ENCODE data around the gene PSORS1C2. TPM values are rescaled to one million over a fixed set of nuclear protein-coding genes. Genes with fewer than 3 reads are reported as not detected.
"Not testable (repeated sequence)": the region's sequence is repeated elsewhere in the genome, so short reads cannot be mapped to it uniquely, and the experiment has no call there.

Gene PSORS1C2
- polyA plus RNA-seq (2013, experiment 1 of 2) = not detected
- not detected for polyA plus RNA-seq (2013, experiment 2 of 2)

- Histone ChIP-seq H3K27ac (ENCODE audit: low read depth, low read length, severe bottlenecking) (no peak within 1 kb of the TSS), H3K9me3 (ENCODE audit: control insufficient read depth, low read length) (no peaks in the 10 kb centered on the region), H3K4me3 (ENCODE audit: extremely low read depth, insufficient read depth, low read length, poor library complexity, severe bottlenecking) (no peak within 1 kb of the TSS), H3K36me3 (ENCODE audit: control insufficient read depth, insufficient read depth, low read length) (no peaks in the 10 kb centered on the region), H3K4me1 (ENCODE audit: control insufficient read depth, insufficient read depth, low read length, poor library complexity, severe bottlenecking) (peaks cover 23% of the 10 kb centered on the region)
- 90 to 100% methylated on average over 1 to 4 of the region's 4 CpGs for WGBS, 2 experiments (ENCODE audit: insufficient coverage in 2 of 2)
Measured at GRCh38 chr6:31138982-31139381, at the start of gene PSORS1C2. Gene PSORS1C2 (minus strand): TSS chr6:31139066. CDS start chr6:31139026, 40 bp downstream.

GRCh38 chr6:31187780-31188194 lies 48.9 kb upstream of the PSORS1C2 start:
- no peak overlapping the region for H3K4me3 ChIP-seq (ENCODE audit: extremely low read depth, insufficient read depth, low read length, poor library complexity, severe bottlenecking)
- H3K36me3 ChIP-seq (ENCODE audit: control insufficient read depth, insufficient read depth, low read length) = no peaks in the 10 kb centered on the region
- no peaks in the 10 kb centered on the region for H3K4me1 ChIP-seq (ENCODE audit: control insufficient read depth, insufficient read depth, low read length, poor library complexity, severe bottlenecking)
- no peaks in the 10 kb centered on the region for H3K9me3 ChIP-seq (ENCODE audit: control insufficient read depth, low read length)
- H3K27ac ChIP-seq (ENCODE audit: low read depth, low read length, severe bottlenecking) = no peak overlapping the region
- 88 to 100% methylated on average over 2 of the region's 5 CpGs for WGBS, 2 experiments (ENCODE audit: insufficient coverage in 2 of 2)

- Histone ChIP-seq H3K27ac (ENCODE audit: low read depth, low read length, severe bottlenecking) (no peak overlapping the region), H3K4me1 (ENCODE audit: control insufficient read depth, insufficient read depth, low read length, poor library complexity, severe bottlenecking) (no peaks in the 10 kb centered on the region), H3K4me3 (ENCODE audit: extremely low read depth, insufficient read depth, low read length, poor library complexity, severe bottlenecking) (no peak overlapping the region), H3K36me3 (ENCODE audit: control insufficient read depth, insufficient read depth, low read length) (no peaks in the 10 kb centered on the region), H3K9me3 (ENCODE audit: control insufficient read depth, low read length) (no peaks in the 10 kb centered on the region)
- 96% methylated on average over 21 to 22 of the region's 24 CpGs for WGBS, 2 experiments (ENCODE audit: insufficient coverage in 2 of 2)
Measured at GRCh38 chr6:31186052-31186734, 47.3 kb upstream of the PSORS1C2 start.

- H3K4me1 ChIP-seq (ENCODE audit: control insufficient read depth, insufficient read depth, low read length, poor library complexity, severe bottlenecking); H3K9me3 ChIP-seq (ENCODE audit: control insufficient read depth, low read length); H3K27ac ChIP-seq (ENCODE audit: low read depth, low read length, severe bottlenecking); H3K4me3 ChIP-seq (ENCODE audit: extremely low read depth, insufficient read depth, low read length, poor library complexity, severe bottlenecking); H3K36me3 ChIP-seq (ENCODE audit: control insufficient read depth, insufficient read depth, low read length): not testable (repeated sequence)
- WGBS, 2 experiments (ENCODE audit: insufficient coverage in 2 of 2) = 85 to 92% methylated on average over 1 to 2 of the region's 4 CpGs
Measured at GRCh38 chr6:31185695-31186051, 46.8 kb upstream of the PSORS1C2 start.

- H3K36me3 ChIP-seq (ENCODE audit: control insufficient read depth, insufficient read depth, low read length); H3K4me3 ChIP-seq (ENCODE audit: extremely low read depth, insufficient read depth, low read length, poor library complexity, severe bottlenecking); H3K27ac ChIP-seq (ENCODE audit: low read depth, low read length, severe bottlenecking); H3K9me3 ChIP-seq (ENCODE audit: control insufficient read depth, low read length); H3K4me1 ChIP-seq (ENCODE audit: control insufficient read depth, insufficient read depth, low read length, poor library complexity, severe bottlenecking): not testable (repeated sequence)
- 53 to 69% methylated on average over 2 to 4 of the region's 6 CpGs for whole genome bisulfite sequencing, 2 experiments (ENCODE audit: insufficient coverage in 2 of 2)
Measured at GRCh38 chr6:31183859-31184258, 45.0 kb upstream of the PSORS1C2 start.

GRCh38 chr6:31183287-31183686 lies 44.4 kb upstream of the PSORS1C2 start:
- 71 to 80% methylated on average over 1 of the region's 2 CpGs for WGBS, 2 experiments (ENCODE audit: insufficient coverage in 2 of 2)
- not testable (repeated sequence) for H3K27ac ChIP-seq (ENCODE audit: low read depth, low read length, severe bottlenecking); H3K4me3 ChIP-seq (ENCODE audit: extremely low read depth, insufficient read depth, low read length, poor library complexity, severe bottlenecking); H3K4me1 ChIP-seq (ENCODE audit: control insufficient read depth, insufficient read depth, low read length, poor library complexity, severe bottlenecking); H3K9me3 ChIP-seq (ENCODE audit: control insufficient read depth, low read length); H3K36me3 ChIP-seq (ENCODE audit: control insufficient read depth, insufficient read depth, low read length)

GRCh38 chr6:31180500-31180899 lies 41.6 kb upstream of the PSORS1C2 start:
- Histone ChIP-seq H3K36me3 (ENCODE audit: control insufficient read depth, insufficient read depth, low read length) (no peaks in the 10 kb centered on the region), H3K9me3 (ENCODE audit: control insufficient read depth, low read length) (no peaks in the 10 kb centered on the region), H3K4me3 (ENCODE audit: extremely low read depth, insufficient read depth, low read length, poor library complexity, severe bottlenecking) (no peak overlapping the region), H3K27ac (ENCODE audit: low read depth, low read length, severe bottlenecking) (no peak overlapping the region), H3K4me1 (ENCODE audit: control insufficient read depth, insufficient read depth, low read length, poor library complexity, severe bottlenecking) (peaks cover 18% of the 10 kb centered on the region)
- 96 to 97% methylated on average over 19 to 26 of the region's 26 CpGs for WGBS, 2 experiments (ENCODE audit: insufficient coverage in 2 of 2)

- Histone ChIP-seq H3K4me3 (ENCODE audit: extremely low read depth, insufficient read depth, low read length, poor library complexity, severe bottlenecking) (no peak overlapping the region), H3K9me3 (ENCODE audit: control insufficient read depth, low read length) (no peaks in the 10 kb centered on the region), H3K4me1 (ENCODE audit: control insufficient read depth, insufficient read depth, low read length, poor library complexity, severe bottlenecking) (peaks cover 22% of the 10 kb centered on the region), H3K36me3 (ENCODE audit: control insufficient read depth, insufficient read depth, low read length) (no peaks in the 10 kb centered on the region), H3K27ac (ENCODE audit: low read depth, low read length, severe bottlenecking) (no peak overlapping the region)
- WGBS, 2 experiments (ENCODE audit: insufficient coverage in 2 of 2) = 79 to 95% methylated on average over 4 to 7 of the region's 8 CpGs
Measured at GRCh38 chr6:31179896-31180295, 41.0 kb upstream of the PSORS1C2 start.

GRCh38 chr6:31179042-31179386 lies 40.1 kb upstream of the PSORS1C2 start:
- no peaks in the 10 kb centered on the region for H3K36me3 ChIP-seq (ENCODE audit: control insufficient read depth, insufficient read depth, low read length)
- no peaks in the 10 kb centered on the region for H3K9me3 ChIP-seq (ENCODE audit: control insufficient read depth, low read length)
- no peak overlapping the region for H3K27ac ChIP-seq (ENCODE audit: low read depth, low read length, severe bottlenecking)
- H3K4me1 ChIP-seq (ENCODE audit: control insufficient read depth, insufficient read depth, low read length, poor library complexity, severe bottlenecking) = peaks cover 22% of the 10 kb centered on the region
- no peak overlapping the region for H3K4me3 ChIP-seq (ENCODE audit: extremely low read depth, insufficient read depth, low read length, poor library complexity, severe bottlenecking)
- 93 to 94% methylated on average over 4 of the region's 4 CpGs for WGBS, 2 experiments (ENCODE audit: insufficient coverage in 2 of 2)

GRCh38 chr6:31178143-31179041 lies 39.5 kb upstream of the PSORS1C2 start:
- 87 to 90% methylated on average over 3 to 6 of the region's 8 CpGs for WGBS, 2 experiments (ENCODE audit: insufficient coverage in 2 of 2)
- Histone ChIP-seq H3K4me1 (ENCODE audit: control insufficient read depth, insufficient read depth, low read length, poor library complexity, severe bottlenecking) (peaks cover 25% of the 10 kb centered on the region), H3K4me3 (ENCODE audit: extremely low read depth, insufficient read depth, low read length, poor library complexity, severe bottlenecking) (no peak overlapping the region), H3K36me3 (ENCODE audit: control insufficient read depth, insufficient read depth, low read length) (no peaks in the 10 kb centered on the region), H3K9me3 (ENCODE audit: control insufficient read depth, low read length) (no peaks in the 10 kb centered on the region), H3K27ac (ENCODE audit: low read depth, low read length, severe bottlenecking) (no peak overlapping the region)

- Histone ChIP-seq H3K4me3 (ENCODE audit: extremely low read depth, insufficient read depth, low read length, poor library complexity, severe bottlenecking) (no peak overlapping the region), H3K27ac (ENCODE audit: low read depth, low read length, severe bottlenecking) (no peak overlapping the region), H3K36me3 (ENCODE audit: control insufficient read depth, insufficient read depth, low read length) (no peaks in the 10 kb centered on the region), H3K9me3 (ENCODE audit: control insufficient read depth, low read length) (no peaks in the 10 kb centered on the region), H3K4me1 (ENCODE audit: control insufficient read depth, insufficient read depth, low read length, poor library complexity, severe bottlenecking) (peaks cover 41% of the 10 kb centered on the region)
- 89 to 94% methylated on average over 2 to 3 of the region's 3 CpGs for WGBS, 2 experiments (ENCODE audit: insufficient coverage in 2 of 2)
Measured at GRCh38 chr6:31175971-31176370, 37.1 kb upstream of the PSORS1C2 start.
